WI38 (cell line): ENCODE data around the gene OBSCN.
"Not testable (repeated sequence)": the region's sequence is repeated elsewhere in the genome, so short reads cannot be mapped to it uniquely, and the experiment has no call there.

Experiments
- H3K4me3 ChIP-seq: 2 replicates; pipeline ENCODE4 v1.5.1; 2011; ENCODE audit warnings: low read depth, mild to moderate bottlenecking, control low read depth, low read length
- CTCF ChIP-seq: IDR thresholded peaks from 2 replicates; pipeline ENCODE4 v1.5.1; 2012; ENCODE audit warnings: low read depth, mild to moderate bottlenecking, control low read depth, low read length

The OBSCN gene

GRCh38 chr1:228236744-228237143 is 28.9 kb downstream of the OBSCN start:
- TF ChIP-seq CTCF, result peak; percentile 74
- no peak overlapping the region for H3K4me3 ChIP-seq

DNA sequence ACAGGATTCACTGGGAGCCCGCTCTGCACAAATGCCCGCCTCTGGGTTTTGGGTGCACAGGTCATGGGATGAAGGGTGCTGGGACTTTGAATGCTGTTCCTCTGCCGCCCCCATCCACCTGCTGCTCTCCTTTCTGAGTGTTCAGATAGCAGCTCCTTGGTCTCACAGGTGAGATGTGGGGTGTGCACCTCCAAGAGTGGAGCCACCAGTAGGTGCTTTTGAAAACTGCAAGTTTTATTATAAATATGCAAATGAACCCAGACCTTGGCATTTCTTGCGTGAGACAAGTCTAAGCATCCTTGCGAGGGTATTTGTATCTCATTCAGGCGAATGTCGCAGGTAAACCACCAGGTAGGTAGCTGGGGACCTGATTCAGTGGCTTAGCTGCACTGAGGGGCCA is 30.2 kb downstream of the OBSCN start:
- H3K4me3 ChIP-seq, result no peak overlapping the region
- TF ChIP-seq CTCF, result no peak

DNA sequence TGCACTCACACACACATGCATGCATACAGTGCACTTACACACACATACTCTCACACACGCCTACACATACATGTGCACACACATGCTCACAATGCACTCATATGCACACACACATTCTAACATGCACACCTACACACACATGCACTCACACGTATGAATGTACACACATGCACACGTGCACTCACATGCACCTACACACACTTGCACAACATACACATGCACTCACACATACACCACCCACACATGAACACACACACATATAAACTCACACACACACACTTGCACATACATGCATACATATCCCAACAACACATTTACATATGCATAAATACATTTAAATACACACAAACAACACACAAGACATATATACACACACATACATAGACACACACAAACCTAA is 30.6 kb downstream of the OBSCN start:
- no peak overlapping the region for H3K4me3 ChIP-seq
- TF ChIP-seq CTCF, result no peak

GRCh38 chr1:228240411-228241240 is 32.8 kb downstream of the OBSCN start:
- H3K4me3 ChIP-seq, result no peak overlapping the region
- TF ChIP-seq CTCF, result no peak

DNA sequence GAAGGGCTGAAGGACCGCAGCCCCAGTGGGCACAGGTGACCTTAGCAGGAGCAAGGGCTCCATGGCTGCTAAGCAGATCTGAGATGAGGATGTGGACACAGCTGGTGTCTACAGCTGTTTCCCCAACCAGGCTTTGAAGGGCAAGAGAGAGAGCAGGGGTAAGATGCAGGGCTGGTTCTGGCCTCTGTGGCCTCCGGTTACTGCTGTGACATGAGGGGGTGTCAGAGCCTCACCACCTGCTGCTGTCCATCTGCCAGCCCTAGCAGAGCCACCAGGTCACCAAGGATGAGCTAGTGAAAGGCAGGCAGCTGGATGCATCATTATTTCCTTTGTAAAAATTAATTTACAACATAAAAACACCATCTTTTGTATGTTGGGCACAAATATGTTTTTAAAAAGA is 33.4 kb downstream of the OBSCN start:
- TF ChIP-seq CTCF, result no peak
- no peak overlapping the region for H3K4me3 ChIP-seq

DNA sequence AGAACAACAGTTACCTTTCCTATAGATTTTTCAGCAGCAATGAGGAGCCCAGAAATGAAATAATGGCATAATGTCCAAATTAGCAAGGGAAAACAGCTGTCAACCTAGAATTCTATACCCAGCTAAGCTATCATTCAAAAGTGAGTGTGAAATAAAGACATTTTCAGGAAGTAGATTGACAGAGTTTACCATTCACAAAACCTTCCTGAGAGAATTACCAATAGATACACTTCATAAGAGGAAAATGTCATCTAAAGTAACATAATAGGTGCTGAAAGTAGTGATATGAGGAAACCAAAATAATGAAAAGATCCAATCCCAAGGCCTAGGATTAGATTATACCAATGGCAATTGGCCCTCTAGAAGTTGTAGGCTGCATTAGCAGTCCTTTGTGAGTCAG is 34.6 kb downstream of the OBSCN start:
- TF ChIP-seq CTCF, result no peak
- no peak overlapping the region for H3K4me3 ChIP-seq

GRCh38 chr1:228243093-228243492 is 35.2 kb downstream of the OBSCN start:
- no peak for TF ChIP-seq CTCF
- no peak overlapping the region for H3K4me3 ChIP-seq

DNA sequence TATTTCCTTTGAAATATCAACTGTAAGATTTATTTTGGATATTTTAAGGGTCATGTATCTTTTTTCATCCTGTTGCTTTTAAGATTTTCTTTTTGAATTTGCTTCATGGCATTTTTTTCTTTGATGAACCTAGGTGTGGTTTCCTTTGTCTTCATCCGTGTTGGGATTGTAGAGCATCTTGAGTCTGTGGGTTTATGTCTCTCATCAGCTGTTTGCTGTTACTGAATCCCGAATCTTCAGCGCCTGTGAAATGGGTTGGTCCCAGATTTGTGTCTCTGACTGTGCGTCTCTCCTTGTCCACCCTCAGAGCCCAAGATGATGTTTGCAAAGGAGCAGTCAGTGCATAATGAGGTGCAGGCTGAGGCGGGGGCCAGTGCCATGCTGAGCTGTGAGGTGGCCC is 36.1 kb downstream of the OBSCN start:
- H3K4me3 ChIP-seq, result not testable (repeated sequence)
